ENCODE measurements around the gene LHFPL3. TPM values are rescaled to one million over a fixed set of nuclear protein-coding genes. Genes with fewer than 3 reads are reported as not detected.
"Not testable (repeated sequence)": the region's sequence is repeated elsewhere in the genome, so short reads cannot be mapped to it uniquely, and the experiment has no call there.

Gene LHFPL3
- total RNA-seq, 1 donor from 2014 or later: not detected

DNA sequence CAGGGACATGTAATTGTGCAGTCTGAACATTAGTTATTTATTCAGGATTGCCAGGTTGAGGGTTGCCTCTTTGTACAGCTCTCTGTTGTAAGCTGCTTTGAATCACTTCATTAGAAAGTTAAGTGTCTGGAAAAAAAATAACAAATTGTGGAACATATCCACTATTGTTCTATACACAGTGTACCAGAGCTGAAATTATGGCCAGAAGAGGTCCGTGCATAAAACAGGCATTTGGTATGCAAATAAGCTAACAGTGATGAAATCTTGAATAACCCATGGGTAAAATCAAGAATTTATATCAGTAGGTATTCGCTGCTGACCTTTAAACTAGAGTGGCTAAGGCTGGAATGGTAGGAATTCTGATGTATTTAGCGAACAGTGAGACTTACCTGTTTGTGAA is 152.1 kb downstream of the LHFPL3 start:
- no peak for DNase-seq (ENCODE audit: low spot score)

DNA sequence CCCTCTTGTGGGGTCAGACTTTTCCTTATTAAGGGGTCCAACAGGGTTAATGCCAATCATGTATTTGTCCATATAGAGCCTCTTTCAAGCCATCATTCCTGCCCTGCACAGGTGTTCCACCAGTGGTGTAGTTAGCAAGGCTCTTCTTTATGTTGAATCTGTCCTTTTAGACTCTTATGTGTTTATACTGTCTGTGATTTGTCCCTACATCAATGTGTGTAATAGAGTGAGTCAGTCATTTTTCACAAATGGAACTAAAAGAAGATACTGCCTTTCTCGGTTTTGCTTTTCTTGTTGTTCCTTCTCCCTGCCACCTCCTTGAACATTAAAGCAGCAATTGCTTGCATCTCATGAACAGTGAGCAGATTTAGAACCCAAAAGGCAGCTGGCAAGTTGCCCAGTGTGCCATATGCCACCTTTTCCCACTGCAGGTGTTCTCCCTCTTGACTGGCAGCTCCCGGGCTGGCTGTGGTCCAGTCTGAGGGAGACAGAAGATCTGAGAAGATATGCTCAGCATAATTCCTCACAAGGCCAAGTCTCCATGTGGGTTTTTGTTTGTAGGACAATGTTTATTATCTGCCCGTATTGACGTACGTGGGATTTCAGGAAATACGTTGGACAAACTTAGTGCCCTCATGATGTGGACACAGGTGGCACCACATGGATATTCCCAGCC is 154.1 kb downstream of the LHFPL3 start:
- no peak for DNase-seq (ENCODE audit: low spot score)

DNA sequence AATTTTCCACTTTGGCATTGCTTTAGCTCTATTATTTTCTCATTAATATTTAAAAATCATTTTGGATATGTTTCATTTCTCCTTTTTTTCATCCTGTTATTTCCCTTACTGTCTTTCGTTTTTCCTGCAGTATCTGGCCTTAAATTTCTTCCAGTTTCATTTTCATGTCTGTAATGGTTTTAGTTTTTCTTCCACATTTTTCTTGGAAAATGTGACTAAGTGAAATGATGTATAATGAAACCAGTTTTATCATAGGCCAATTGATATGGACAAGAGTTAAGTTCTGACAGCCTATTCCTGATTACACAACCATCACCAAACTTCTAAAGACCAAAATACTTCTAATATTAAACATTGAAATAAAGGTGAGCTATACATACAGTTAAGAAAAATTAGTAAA is 158.5 kb downstream of the LHFPL3 start:
- DNase-seq (ENCODE audit: low spot score): no peak

DNA sequence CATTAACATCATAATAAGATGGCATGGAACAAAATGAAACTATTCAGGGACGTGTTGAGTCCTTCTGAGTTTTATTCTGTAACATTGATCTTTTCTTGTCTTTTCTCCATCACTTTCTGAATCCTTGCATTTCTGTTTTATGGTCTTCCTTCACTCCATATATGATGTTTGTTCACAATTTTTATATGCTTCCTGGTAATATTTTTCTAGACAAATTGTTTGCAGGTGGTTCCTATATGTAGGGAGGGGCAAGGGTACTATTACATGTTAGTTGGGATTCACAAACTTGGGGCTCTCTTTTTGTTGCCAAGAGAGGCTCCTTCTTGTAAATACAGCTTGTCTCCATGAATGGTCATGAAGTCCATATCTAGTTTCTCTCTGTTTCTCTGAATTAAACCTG is 159.2 kb downstream of the LHFPL3 start:
- no peak for DNase-seq (ENCODE audit: low spot score)

DNA sequence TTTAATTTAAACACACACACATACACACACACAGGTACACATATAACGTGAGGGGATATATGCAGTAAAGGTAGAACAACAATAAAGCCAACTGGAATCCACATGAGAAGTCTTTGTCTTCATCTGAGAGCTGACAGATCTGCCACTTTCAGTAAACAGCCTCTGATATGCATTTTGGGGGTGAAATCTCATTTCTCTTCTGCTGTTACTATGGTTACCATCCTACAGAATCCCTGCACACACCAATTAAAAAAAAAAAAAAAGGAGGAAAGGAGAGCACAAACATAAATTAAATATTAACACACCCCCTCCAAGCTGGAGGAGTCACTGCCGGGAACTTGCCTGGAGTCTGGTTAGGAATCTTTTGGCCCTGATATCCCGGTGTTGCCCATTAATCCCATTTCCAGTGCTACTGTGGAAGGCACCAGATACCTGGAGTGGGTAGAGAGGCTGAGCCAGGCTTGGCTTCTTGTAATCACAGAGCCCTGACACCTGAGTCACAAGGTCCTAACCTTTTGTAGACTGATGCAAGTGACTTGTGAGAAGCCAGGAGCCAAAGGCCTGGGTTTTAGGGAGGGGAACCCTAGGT is 169.1 kb downstream of the LHFPL3 start:
- DNase-seq (ENCODE audit: low spot score): no peak

DNA sequence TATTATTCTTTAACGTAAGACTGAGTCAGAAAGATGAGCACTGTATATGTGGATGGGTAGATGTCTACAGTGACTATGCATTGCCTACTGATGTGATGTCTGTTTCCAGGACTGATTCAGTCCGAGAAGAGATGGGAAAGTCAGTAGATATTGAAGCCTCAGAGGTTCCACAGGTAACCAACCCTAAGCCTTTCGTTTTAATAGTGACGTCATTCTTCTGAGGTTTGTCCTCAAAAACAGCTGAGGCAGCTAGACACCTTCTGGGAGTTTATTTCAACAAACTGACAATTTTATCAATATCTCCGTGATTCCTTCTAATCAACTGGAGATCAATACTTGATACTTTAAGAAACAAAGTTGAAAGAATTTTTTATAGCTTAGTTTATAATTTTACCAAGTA is 171.6 kb downstream of the LHFPL3 start:
- no peak for DNase-seq (ENCODE audit: low spot score)

DNA sequence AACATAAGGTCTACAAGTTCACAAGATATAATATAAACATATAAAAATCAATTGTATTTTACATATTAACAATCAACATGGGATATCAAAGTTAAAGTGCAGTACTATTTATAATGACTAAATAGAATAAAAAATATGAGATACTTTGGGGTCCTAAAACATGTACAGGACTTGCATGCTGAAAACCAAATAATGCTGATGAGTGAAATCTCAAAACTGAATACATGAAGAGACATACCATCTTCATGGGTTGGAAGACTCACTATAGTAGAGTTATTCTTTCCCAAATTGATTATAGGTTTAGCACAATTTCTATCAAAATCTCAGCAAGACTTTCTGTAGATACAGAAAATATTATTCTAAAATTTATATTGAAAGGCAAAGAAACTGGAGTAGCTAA is 181.5 kb downstream of the LHFPL3 start:
- no peak for DNase-seq (ENCODE audit: low spot score)

DNA sequence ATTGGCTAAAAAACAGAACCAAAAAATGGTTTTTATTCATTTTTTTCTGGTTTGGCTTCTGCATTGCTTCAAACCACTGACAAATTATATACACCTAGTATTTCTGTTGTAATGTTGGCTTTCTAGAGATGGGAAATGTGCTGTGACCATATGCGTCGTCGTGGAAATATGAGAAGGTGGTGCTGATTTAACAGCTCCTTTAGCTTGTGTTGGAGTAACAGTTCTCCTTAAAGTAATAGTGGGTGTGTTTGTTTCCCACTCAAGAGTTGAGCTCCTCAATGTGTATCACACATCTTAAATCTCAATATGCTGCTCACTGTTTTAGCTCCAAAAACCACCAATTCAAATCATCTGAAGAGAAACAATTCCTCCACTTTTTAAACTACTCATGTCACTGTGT is 196.4 kb downstream of the LHFPL3 start:
- no peak for DNase-seq (ENCODE audit: low spot score)

DNA sequence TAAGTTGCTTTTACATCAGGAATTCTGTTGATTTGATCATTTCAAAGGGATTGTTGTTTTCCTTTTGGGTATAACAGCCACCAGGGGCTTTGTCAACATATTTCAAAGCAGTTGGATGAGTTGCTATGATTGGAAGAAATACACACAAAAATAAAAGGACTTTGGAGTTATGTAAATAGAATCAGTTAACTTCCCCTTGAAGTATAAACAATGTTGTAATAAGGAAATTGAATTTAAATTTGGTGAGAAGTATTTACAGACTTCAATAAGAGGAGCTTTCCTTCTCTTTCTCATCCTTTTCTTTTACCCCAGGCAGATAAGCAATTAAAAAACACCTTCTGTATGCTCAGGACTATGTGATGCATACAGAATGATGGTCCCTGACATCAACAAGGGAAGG is 199.7 kb downstream of the LHFPL3 start:
- no peak for DNase-seq (ENCODE audit: low spot score)

DNA sequence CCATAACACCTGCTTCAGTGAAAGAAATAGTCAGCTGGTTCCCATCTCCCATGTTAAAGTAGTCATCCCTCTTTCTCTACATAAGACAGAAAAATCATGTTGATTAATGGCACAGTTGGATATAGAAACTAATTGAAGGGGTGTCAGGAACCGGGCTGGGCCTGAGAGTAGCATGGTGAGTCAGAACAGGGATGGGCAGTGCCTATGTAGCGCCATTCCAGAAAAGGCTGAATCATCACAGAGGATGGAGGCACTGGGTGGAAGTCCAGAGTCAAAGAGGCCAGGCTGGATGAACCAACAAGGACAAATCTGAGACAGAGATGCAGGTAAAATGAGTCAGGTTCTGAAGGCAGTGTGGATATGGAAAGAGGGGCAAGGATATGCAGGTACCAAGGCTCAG is 201.2 kb downstream of the LHFPL3 start:
- no peak for DNase-seq (ENCODE audit: low spot score)

DNA sequence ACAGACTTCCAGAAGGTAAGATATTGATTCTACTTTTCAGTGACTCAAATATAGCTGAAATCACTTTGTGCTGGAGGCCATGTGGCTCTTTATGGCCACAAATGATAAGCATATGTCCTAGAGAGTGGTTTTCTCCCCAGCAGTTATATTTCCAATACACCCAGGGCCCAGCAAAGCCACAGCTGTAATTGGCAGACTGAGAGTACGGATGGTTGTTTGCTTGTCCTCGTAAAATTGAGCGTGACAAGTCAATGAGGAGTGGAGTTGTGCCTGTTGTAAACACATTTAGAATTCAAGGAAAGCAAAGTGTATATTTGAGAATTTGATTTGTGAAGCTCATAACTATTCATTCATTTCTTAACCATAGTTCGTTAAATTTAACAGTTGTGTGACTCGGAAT is 201.8 kb downstream of the LHFPL3 start:
- DNase-seq (ENCODE audit: low spot score): no peak

DNA sequence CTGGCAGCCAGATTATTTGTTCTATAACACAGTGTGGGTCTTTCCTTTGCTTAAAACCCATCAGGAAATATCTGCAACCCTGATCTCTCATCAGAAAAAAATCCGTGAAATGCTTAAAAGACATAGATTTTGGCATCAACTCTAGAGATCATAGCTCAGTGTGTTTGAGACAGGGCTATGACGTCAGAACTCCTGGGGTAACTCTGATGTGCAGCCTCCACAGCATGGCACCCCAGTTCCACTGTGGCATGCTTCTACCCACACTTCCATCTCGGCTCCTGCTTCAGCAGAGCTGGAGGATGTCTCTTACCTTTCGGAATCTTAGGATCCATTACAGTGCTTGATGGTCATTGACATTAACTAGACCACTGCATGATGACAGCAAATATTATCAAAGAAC is 205.7 kb downstream of the LHFPL3 start:
- DNase-seq (ENCODE audit: low spot score): no peak

DNA sequence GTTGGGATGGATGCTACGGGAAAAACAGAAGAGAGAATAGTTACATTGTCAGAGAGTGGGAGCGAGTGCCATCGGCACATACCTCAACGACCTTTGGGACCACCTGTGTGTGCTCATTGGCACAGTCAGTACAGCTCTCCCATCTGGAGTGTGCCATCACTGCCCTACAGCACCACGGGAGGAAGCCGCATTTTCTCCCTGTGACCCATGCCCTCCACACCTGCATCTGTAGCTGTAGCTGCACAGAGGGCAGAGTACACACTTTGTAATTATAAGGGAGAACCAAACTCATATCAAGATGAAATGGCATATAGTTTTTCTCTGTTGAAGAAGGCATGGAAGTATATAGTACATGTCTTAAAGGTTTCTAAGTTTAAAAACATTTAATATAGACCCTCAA is 207.4 kb downstream of the LHFPL3 start:
- DNase-seq (ENCODE audit: low spot score): no peak

DNA sequence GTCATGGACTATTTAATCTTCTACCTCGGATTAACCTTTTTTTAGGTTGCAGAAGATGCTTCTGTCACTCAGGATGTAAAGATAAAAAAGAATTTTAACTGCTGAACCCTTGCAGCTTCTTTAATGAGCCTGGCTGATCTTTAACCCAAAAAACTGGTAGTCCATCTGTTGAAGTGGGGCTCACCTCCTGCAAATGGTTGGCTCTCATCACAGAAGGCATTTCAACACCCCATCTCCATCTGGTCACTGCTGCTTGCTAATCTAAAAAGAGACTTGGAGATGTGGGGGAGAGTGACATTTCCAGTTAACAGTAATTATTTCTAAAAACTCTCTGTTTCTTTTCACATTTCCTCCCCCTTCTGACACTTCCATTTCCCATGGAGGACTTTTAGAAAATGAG is 208.6 kb downstream of the LHFPL3 start:
- no peak for DNase-seq (ENCODE audit: low spot score)

DNA sequence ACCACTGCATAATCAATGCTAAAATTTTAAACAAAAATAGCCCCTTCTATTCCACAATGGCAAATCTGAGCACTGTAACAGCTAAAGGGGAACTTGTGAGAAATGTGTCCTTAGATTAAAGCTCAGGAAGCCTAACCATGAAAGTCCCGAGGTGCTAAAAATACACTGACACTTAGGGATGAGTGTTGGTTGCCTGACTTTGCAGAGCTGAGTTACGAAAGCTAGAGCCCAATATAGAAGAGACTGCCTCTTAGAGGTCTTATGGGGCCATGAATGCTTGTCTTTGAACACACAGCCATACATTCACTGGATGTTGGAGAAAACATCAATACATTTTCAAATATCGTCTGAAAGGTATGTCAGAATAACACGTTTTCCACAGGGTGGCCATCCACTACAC is 209.7 kb downstream of the LHFPL3 start:
- no peak for DNase-seq (ENCODE audit: low spot score)

DNA sequence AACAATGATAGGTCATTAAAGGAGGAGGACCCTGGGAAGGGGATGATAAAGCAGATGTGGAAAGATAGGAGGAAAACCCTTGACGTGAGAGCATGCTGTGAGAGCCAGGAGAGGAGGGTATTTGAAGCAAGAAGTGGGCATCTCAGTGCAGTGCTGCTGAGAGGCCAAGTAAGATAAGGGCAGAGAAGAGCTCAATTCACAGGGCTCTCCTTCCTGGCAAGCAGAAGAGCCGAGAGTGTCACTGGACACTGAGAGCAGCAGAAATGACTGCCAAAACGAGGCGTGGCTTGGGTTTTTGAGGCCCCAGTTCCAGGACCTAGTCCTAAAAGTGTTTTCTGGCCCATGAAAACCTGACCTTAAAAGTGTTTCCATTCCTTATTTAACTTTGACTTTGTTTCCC is 213.5 kb downstream of the LHFPL3 start:
- DNase-seq (ENCODE audit: low spot score): no peak

DNA sequence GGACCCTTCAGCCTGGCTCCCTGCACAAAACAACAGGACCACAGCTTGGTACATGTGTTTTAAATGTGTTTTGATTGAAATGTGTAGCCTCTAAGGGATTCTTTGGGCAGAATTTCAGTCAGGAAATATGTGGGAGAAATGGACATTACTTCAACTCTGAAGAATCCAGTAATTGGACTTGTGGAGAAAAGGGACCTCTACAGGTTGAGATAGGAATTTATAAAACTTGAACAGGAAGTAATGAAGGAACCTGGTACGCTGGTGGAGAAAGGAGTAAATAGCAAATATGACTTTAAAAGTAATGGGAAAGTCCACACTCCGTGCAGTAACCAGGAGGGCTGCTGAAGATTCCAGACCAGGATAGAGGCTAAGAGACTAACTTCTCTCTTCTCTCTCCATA is 220.5 kb downstream of the LHFPL3 start:
- no peak for DNase-seq (ENCODE audit: low spot score)

DNA sequence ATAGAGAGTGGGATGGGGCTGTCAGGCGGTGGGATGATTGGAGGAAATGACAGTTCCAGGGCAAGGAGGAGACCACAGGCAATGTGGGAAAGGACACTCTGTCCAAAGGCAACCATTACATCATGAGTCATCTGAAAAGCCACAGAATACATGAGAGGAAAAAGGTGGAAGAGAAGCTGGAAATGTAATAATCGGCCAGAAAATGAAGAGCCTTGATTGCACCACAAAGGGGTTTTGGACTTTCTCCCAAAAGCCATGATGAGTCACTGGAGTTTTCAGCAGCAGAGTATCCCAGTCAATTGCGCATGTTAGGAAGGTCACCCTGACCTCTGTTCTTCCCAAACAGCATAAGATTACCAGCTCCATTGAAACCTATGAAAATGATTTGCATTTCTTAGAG is 222.0 kb downstream of the LHFPL3 start:
- no peak for DNase-seq (ENCODE audit: low spot score)

DNA sequence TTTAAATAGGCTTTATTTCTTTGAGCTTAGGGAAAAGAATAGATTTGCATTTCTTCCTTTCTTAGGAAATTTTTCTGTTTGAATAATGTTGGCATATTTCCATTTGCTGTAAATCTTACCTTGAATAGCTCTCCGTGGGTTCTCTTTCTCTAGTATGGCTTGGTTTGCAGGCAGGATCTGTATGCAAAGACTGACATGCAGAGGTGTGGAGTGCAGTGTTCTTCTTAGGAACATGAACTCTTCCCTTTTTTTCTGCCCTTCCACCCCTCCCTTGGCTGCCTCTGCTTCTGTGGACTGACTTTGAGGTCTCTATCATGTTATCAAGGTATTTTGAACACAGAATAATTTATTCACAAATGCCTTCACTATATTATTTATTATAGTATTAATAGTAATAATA is 222.8 kb downstream of the LHFPL3 start:
- DNase-seq (ENCODE audit: low spot score): no peak

DNA sequence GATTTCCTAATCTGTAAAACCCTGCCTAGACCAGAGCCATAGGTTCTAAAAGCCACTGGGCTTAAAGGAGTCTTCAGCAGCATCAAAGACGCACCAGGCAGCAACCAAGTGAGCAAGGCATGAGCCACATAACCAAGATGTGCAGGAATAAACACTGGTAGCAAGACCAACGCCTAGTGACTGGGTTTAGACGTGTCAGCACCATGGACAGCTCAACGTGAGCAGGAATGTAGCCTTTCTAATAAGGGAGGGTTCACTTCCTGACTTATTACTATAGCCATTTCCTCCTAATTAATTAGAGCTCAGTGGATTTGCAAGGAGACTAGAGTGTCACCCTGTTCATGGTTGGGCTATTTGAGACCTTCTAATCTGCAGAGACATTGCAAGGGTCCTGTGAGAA is 223.7 kb downstream of the LHFPL3 start:
- no peak for DNase-seq (ENCODE audit: low spot score)

DNA sequence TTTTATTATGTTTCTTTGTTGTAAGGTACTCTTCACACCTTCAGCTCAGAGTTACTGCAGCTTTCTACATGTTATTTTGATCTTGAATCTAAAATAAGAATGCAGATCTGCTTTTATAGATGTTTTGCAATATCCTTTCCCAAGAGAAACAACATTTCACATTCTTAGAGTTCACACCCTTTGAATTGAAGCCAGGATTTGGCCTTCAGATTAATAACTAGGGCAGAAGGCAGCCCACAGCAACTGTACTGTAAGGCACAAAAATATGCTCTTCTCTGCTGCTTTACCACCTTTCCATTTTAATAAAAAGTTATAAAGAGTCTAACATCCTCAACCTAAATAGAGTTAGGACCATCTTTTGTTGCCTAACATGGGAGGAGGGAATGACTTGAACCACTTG is 224.7 kb downstream of the LHFPL3 start:
- no peak for DNase-seq (ENCODE audit: low spot score)

DNA sequence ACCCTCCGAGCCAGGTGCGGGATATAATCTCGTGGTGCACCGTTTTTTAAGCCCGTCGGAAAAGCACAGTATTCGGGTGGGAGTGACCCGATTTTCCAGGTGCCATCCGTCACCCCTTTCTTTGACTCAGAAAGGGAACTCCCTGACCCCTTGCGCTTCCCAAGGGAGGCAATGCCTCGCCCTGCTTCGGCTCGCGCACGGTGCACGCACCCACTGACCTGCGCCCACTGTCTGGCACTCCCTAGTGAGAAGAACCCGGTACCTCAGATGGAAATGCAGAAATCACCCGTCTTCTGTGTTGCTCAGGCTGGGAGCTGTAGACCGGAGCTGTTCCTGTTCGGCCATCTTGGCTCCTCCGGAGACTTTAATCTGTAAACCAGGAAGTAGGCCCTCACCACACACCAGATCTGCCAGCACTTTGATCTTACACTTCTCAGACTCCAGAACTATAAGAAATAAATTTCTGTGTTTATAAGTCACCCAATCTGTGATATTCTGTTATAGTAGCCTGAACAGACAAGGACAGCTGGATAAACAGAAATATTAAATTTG is 235.0 kb downstream of the LHFPL3 start:
- DNase-seq (ENCODE audit: low spot score): not testable (repeated sequence)

DNA sequence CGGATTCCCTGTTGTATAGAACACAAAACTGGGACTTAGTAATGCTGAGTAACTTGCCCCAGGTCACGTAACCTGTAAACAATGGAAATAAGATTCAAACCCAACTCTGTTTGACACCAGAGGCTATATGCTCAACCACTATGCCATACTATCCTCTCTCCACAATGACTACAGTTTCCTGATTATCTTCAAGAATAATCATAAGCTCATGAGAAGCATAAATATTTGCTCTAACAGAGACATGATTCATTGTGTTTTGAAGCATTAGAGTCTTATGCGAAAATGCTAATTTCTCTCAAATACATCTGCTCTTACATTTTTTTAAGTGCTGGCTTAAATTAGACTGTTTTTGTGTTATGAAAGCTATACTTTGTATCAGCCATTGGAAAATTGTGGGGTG is 241.3 kb downstream of the LHFPL3 start:
- no peak for DNase-seq (ENCODE audit: low spot score)

Measured in mesenteric fat pad (tissue), 1 donor.